ENCODE results near the gene KLHDC7B. TPM values are rescaled to one million over a fixed set of nuclear protein-coding genes. Genes with fewer than 3 reads are reported as not detected.

KLHDC7B gene
- 1 to 10 TPM; 4.2 to 4.4 TPM for total RNA-seq

DNA sequence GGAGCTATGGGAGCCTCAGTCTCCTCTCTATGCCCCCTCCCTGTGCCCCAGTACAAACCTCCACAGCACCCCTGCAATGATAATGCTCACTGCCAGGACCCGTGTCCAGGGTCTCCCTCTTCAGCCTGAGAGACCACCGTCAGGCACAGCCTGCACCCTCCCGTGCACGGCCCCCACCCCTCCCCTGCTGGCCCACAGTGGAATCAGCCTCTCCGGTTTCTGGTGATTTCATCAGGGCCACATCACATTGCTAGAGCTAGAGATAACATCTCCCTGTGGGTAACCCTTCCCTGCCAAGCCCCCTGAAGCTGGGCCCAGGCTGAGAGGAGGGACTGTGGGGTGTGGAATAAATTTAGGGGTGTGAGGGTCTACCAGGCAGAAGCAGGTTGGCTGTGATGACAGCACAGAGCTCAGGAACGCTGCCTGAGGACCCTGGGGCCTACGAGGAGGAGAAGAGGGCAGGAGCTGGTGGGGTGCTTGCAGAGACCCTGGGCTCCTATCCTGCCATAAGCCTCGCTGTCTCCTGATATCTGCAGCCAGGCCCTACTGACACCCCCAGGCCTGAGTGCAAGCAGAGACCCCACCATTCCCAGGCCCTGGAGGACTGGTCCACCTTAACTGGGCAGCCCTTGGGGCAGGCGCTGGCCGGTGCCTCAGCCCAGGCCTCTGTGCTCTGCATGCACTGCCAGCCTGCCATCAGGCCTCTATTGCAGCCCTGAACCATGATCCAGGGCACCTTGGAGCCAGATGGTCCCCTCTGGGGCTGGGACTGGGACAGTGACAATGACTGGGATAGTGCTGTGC lies at the start of gene KLHDC7B:
KLHDC7B (plus strand) TSS at position 378 of the 804 bp plus-strand sequence; CDS start at position 723, 345 bp downstream.
- peaks cover 9% of the 10 kb centered on the region for H3K36me3 Mint-ChIP-seq (ENCODE audit: low read depth)
- H3K27ac Mint-ChIP-seq: peak within 1 kb of the TSS; percentile 74
- H3K4me3 Mint-ChIP-seq: peak within 1 kb of the TSS; percentile 68
- H3K4me1 Mint-ChIP-seq: peaks cover 25% of the 10 kb centered on the region
- no peaks in the 10 kb centered on the region for H3K27me3 Mint-ChIP-seq
- ATAC-seq (replicated peaks): no peak
- H3K9me3 Mint-ChIP-seq: no peaks in the 10 kb centered on the region

DNA sequence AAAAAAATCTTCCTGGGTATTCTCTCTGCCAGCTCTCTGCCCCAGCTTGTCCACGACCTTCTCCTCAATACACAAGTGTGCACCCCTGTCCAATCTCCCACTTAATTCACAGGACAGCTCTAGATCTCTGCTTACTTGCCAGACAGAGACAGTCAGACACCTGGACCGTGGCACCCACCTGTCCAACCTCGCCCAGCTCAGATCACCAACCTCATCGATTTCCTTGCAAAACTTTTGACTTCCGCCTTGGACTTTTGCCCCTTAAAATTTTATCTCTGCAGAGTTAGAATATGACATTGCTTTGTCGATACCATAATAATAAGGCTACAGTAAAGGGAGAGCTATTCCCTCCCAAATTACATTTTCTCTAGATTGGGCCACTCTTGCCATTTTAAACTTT lies 48.6 kb upstream of the KLHDC7B start:
- H3K4me3 Mint-ChIP-seq: no peak overlapping the region
- H3K4me1 Mint-ChIP-seq: no peaks in the 10 kb centered on the region

DNA sequence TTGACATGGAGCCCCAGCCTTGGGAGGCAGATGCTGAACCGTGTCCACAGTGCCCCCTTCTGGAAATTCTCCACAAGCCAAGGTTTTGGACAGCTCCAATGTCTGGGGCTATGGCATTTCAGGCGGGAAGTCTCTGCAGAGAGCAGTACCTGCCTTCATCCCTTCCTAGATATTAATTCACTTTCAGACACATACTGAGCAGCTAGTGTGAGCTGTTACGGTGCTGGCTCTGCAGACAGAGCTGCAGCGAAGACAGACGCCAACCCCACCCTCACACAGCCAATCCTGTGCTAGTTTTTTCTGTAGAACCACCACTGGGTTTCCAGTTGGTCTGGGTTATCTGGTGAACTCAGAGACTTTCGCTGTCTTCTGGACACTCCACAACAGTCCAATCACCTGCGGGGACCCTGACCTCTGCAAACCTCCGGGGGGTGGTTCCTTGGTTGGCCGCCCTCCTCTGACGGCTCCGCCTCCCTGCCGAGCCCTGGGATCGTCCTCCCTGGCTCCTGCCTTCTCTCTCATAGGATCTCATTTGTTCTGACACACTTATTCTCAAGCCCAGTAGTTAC lies 47.3 kb upstream of the KLHDC7B start:
- H3K27ac Mint-ChIP-seq: no peak overlapping the region
- peak; percentile 93 for ATAC-seq (replicated peaks)

More for the DNA sequence above, 48.6 kb upstream of the KLHDC7B start:
- Mint-ChIP-seq H3K36me3 (ENCODE audit: low read depth) (no peaks in the 10 kb centered on the region), H3K27me3 (no peaks in the 10 kb centered on the region), H3K9me3 (no peaks in the 10 kb centered on the region), H3K27ac (no peak overlapping the region)
- ATAC-seq (replicated peaks): no peak

DNA sequence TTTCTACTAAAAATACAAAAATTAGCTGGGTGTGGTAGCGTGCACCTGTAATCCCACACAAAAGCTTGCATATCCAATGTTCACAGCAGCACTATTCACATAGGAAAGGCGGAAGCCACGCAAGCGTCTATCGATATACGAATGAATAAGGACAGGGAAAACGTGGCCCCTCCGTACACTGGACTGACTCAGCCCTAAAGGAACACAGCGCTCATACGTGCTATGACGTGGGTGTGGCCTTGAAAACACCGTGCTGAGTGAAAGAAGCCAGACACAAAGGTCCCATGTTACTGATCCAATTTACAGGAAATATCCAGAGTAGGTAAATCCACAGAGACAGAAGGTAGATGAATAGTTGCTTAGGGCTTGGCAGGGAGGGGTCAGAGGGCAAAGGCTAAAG lies 45.2 kb upstream of the KLHDC7B start:
- H3K4me1 Mint-ChIP-seq: no peaks in the 10 kb centered on the region
- H3K9me3 Mint-ChIP-seq: no peaks in the 10 kb centered on the region
- no peak for ATAC-seq (replicated peaks)
- H3K4me3 Mint-ChIP-seq: no peak overlapping the region
- H3K27ac Mint-ChIP-seq: no peak overlapping the region
- no peaks in the 10 kb centered on the region for H3K27me3 Mint-ChIP-seq
- H3K36me3 Mint-ChIP-seq (ENCODE audit: low read depth): peaks cover 4% of the 10 kb centered on the region

More for the DNA sequence above, 47.3 kb upstream of the KLHDC7B start:
- no peak overlapping the region for H3K4me3 Mint-ChIP-seq
- H3K9me3 Mint-ChIP-seq: no peaks in the 10 kb centered on the region
- H3K27me3 Mint-ChIP-seq: no peaks in the 10 kb centered on the region
- H3K4me1 Mint-ChIP-seq: no peaks in the 10 kb centered on the region
- H3K36me3 Mint-ChIP-seq (ENCODE audit: low read depth): no peaks in the 10 kb centered on the region

DNA sequence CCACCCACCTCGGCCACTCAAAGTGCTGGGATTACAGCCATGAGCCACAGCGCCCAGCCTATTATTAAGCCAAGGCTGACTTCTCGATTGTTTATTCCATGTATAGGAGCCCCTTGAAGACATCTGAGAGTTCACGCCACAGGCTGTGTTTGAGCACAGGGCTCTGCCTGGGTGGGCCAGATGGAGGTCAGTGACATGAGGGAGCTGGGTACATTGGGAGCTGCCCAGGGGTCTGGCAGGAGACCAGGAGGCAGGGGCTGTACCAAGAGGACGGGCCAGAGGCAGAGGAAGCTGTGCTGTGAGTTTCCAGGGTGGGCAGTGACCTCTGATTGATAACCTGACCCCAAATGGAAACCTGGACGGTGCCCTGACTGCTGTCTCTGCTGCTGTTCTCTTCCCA lies 43.6 kb upstream of the KLHDC7B start:
- Mint-ChIP-seq H3K4me3 (no peak overlapping the region), H3K27me3 (no peaks in the 10 kb centered on the region), H3K27ac (no peak overlapping the region), H3K9me3 (no peaks in the 10 kb centered on the region), H3K4me1 (no peaks in the 10 kb centered on the region), H3K36me3 (ENCODE audit: low read depth) (peaks cover 9% of the 10 kb centered on the region)
- no peak for ATAC-seq (replicated peaks)

DNA sequence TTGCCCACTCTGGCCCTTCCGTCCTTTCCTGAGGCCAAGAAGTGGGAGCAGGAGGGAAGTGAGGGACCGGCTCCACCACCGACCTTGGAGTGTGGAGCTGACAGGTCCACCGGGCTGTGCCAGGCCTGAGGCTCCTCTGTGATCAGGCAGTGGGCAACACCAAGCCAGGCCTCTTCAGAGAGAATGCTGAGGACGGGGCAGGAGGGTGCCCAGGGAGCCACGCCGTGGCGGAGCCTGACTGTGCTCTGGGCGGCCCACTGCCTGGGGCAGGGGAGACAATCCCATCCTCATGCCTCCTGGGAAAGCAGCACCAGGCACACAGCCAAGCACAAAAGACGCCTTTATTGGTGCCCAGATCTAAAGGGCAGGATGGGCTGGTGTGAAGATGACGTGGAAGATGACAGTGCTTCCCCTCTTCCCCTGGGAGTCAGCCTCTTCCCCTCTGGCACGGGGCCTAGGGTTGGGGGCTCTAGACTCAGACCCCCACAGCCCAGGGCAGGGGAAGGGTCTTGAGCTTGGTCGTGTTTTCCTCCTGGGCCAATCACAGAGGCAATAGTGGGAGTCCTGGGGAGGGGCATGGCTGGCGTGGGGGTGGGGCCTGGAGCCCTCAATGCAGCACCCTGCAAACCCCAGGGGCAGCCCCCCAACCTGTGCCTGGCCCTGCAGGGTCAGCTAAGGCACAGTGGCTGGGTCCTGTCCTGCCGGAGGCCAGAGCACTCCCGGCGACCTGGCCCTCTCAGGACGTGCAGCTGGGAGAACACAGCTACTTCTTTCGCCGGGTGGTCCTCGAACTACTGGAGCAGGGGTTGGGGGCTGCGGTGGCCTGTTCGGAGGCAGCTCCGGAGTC lies 42.8 kb upstream of the KLHDC7B start:
- Mint-ChIP-seq H3K36me3 (ENCODE audit: low read depth) (peaks cover 13% of the 10 kb centered on the region), H3K4me3 (no peak overlapping the region), H3K27ac (no peak overlapping the region), H3K27me3 (no peaks in the 10 kb centered on the region), H3K9me3 (no peaks in the 10 kb centered on the region), H3K4me1 (no peaks in the 10 kb centered on the region)
- no peak for ATAC-seq (replicated peaks)

DNA sequence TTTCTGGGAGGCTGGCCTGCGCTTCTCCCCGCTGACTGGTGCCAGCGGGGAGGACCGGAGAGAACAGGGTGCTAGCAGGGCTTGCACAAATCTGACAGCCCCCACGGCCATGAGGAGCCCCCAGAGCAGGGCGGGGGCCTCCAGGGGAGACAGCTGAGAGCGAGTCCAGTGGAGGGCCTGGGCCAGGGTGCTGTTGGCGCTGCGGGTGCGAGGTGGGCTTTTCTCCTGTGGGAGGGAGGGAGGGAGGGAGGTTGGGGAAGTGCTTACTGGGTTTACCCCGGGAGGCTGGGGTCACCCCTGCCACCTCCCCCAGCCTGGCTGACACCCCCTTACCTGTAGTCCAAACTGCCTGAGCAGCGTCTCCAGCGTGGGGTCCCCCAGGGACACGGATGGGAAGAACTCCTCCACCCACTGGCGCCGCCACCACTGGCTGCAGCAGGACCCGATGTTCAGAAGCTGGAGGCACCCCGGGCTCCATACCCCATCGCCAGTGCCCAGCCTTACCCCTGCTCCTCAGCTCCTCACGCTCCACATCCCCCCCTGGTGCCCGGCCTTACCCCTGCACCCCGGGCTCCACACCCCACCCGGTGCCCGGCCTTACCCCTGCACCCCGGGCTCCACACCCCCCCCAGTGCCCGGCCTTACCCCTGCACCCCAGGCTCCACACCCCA lies 42.1 kb upstream of the KLHDC7B start:
- Mint-ChIP-seq H3K9me3 (no peaks in the 10 kb centered on the region), H3K27me3 (no peaks in the 10 kb centered on the region), H3K36me3 (ENCODE audit: low read depth) (peaks cover 20% of the 10 kb centered on the region), H3K4me1 (no peaks in the 10 kb centered on the region), H3K27ac (no peak overlapping the region), H3K4me3 (no peak overlapping the region)
- ATAC-seq (replicated peaks): no peak

DNA sequence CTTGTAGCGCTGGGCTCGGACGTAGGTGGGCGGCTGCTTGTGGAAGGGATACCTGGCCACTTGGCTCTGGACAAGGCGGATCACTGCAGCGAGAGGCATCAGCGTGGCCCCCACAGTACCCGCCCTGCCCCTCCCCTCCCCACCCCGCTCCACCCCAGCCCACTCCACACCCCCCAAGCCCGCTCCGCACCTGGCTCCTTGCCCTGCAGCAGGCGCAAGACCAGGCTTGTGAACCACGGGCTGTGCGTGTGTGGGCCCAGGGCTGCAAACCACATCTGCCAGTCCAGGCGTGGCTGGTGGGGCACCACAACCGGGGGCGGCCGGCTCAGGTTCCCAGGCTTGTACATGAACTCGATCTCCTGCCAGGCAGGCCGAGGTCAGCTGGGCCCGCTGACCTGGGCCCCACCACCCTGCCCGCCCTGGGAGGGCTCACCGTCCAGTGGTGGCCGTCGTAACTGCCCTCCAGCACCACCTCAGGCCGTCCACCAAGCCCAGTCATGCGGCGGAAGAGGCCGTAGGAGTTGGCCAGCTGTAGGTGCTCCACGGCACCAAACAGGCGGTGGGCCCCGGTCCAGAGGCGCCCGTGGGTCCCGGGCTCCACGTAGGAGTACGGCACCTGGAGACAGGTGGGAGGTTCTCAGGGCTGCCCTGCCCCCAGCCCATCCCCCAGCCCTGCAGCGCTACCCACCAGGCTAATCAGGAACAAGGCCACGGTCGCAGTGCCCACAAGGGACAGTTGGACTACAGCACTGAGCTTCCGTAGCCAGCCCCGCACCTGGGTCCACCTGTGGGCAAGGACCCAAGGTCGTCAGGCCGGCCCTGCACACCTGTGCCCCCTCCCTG lies 41.1 kb upstream of the KLHDC7B start:
- no peak overlapping the region for H3K27ac Mint-ChIP-seq
- no peak overlapping the region for H3K4me3 Mint-ChIP-seq
- H3K36me3 Mint-ChIP-seq (ENCODE audit: low read depth): peaks cover 29% of the 10 kb centered on the region
- H3K9me3 Mint-ChIP-seq: no peaks in the 10 kb centered on the region
- no peaks in the 10 kb centered on the region for H3K27me3 Mint-ChIP-seq
- peaks cover 9% of the 10 kb centered on the region for H3K4me1 Mint-ChIP-seq
- no peak for ATAC-seq (replicated peaks)

DNA sequence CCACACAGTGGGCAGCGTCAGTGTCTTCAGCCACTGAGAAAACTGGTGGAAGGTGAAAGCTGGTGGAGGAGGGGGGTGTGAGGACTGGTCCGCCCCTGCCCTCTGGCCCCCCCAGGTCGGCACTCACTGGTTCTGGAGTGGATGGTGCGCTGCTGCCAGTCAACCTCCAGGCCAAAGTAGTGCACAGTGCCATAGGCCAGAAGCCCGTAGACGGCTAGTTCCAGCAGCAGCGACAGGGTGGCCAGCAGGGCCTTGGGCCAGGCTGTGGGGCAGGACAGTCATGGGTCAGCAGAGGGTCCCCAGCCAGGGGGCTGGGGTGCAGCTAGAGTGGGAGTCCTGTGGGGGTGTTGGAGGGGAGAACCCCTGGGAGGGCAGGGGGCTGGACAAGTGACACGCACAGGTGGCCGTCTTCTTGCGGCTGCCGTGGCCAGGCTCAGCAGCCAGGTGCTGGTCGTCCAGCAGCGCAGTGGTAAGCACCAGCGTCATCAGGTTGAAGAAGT lies 40.4 kb upstream of the KLHDC7B start:
- Mint-ChIP-seq H3K4me1 (peaks cover 11% of the 10 kb centered on the region), H3K4me3 (peak overlapping the region; percentile 91), H3K36me3 (ENCODE audit: low read depth) (peaks cover 31% of the 10 kb centered on the region), H3K27ac (no peak overlapping the region), H3K9me3 (no peaks in the 10 kb centered on the region), H3K27me3 (no peaks in the 10 kb centered on the region)
- no peak for ATAC-seq (replicated peaks)

DNA sequence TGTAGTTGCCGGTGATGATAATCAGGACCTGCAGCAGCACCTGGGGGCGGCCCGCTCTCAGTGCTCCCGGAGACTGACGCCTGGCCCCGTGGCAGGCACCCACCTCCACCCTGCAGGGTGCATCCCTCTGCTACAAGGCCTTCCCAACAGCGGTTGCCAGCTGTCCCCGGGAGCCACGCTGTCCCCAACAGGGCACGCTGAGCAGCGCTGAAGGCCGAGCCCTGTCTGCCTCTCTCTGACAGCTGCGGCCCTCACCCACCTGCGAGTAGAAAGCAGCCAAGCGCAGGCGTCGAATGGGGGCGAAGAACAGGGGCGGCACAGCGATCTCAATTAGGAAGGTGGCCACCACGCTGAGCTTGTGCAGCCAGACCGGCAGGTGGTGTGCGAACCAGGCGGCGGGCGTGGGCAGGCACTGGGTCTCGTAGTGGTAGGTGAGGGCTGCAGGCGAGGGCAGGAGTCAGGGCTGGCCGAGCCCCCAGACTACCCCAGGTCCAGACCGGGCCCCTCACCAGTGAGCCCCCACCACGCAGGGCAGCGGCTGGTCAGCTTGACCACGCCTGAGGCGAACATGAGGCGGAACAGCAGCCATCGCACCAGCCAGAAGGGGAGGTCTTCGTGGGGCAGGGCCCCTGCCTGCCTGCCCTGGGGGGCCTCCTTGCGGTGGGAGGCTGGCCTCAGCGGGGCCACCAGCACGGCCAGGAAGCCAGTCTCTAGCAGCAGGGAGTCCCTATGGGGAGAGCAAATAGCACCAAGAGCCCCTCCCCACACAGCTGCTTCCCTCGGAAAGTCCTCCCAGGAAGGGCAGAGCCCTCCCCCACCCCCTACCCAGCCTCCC lies 39.7 kb upstream of the KLHDC7B start:
- H3K27ac Mint-ChIP-seq: no peak overlapping the region
- peaks cover 31% of the 10 kb centered on the region for H3K36me3 Mint-ChIP-seq (ENCODE audit: low read depth)
- peak overlapping the region; percentile 91 for H3K4me3 Mint-ChIP-seq
- ATAC-seq (replicated peaks): no peak
- no peaks in the 10 kb centered on the region for H3K27me3 Mint-ChIP-seq
- no peaks in the 10 kb centered on the region for H3K9me3 Mint-ChIP-seq
- peaks cover 11% of the 10 kb centered on the region for H3K4me1 Mint-ChIP-seq

DNA sequence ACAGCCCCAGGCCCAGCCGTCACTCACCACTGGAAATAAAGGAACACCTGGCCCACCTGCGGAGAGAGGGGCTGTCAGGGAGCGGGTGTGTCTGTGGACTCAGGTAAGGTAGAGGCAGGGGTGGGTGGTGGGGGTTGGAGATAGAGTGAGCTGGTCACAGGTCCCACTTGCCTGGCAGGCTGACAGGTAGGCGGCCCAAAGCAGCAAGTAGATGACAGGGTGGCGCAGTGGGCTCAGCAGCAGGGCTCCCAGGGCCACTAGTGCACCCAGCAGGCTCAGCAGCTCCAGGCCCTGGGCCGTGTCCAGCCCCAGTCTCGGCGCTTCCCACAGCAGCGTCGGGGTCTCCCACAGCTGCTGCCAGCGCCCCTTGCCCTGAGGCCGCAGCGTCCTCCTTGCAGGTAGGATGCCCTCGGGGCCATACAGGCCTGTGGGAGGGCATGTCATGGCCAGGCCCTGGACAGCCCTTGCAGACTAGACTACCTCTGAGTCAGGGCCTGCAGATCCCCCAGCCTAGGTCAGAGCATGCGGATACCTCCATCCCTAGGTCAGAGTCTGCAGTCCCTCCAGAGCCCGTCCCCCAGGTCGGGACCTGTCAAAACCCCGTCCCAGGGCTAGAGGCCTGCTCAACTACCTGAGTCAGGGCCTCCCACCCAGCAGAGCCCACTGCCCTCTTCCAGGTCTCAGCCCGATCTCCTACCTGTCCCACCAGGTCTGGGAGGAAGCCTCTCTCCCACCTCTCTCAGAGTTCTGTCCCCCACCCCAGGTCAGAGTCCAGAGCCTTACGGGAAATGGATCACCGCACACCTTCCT lies 38.9 kb upstream of the KLHDC7B start:
- peak overlapping the region; percentile 91 for H3K4me3 Mint-ChIP-seq
- H3K27me3 Mint-ChIP-seq: no peaks in the 10 kb centered on the region
- H3K4me1 Mint-ChIP-seq: peaks cover 11% of the 10 kb centered on the region
- peaks cover 37% of the 10 kb centered on the region for H3K36me3 Mint-ChIP-seq (ENCODE audit: low read depth)
- no peaks in the 10 kb centered on the region for H3K9me3 Mint-ChIP-seq
- peak overlapping the region; percentile 87 for H3K27ac Mint-ChIP-seq
- no peak for ATAC-seq (replicated peaks)

DNA sequence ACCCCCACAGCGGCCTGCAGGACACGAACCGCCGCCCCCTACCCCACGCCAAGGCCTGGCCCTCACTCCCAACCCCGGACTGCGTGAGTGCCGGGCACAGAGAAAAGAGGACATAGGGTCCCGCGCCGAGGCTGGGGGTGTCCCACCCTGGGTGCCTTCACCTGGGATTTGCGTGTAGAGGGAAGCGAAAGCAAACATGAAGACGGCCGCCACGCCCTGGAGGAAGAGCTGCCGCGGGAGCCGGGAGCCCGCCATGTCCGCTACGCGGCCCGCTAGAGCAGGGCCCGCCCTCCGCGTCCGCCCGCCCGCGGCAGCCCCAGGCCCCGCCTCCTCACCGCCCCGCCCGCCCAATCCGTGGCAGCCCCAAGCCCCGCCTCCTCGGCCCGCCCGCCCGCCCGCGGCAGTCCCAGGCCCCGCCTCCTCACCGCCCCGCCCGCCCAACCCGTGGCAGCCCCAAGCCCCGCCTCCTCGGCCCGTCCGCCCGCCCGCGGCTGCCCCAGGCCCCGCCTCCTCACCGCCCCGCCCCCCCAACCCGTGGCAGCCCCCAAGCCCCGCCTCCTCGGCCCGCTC lies 38.2 kb upstream of the KLHDC7B start, which contains the start of gene LMF2:
LMF2 (minus strand) TSS at position 282 of the 570 bp plus-strand sequence; CDS start at position 255, 27 bp downstream.
- Mint-ChIP-seq H3K4me3 (peak within 1 kb of the TSS; percentile 99), H3K27ac (peak within 1 kb of the TSS; percentile 94), H3K36me3 (ENCODE audit: low read depth) (peaks cover 44% of the 10 kb centered on the region), H3K4me1 (peaks cover 14% of the 10 kb centered on the region), H3K27me3 (no peaks in the 10 kb centered on the region), H3K9me3 (no peaks in the 10 kb centered on the region)
- peak; percentile 84 for ATAC-seq (replicated peaks)
